Trophoblast cell (in vitro differentiated cells and primary cell): Measurements from ENCODE around the gene RYR1.

Experiments used
- DNase-seq, 2 donors: peaks; one replicate each; pipeline ENCODE4 v3.0.0-alpha.2; 2016
- H2AFZ ChIP-seq: 2 replicates; pipeline ENCODE4 v1.6.1; 2013; ENCODE audit warnings: low read length, moderate library complexity, mild to moderate bottlenecking; ENCODE audit not compliant: insufficient read depth, poor library complexity
- H2AK5ac ChIP-seq: 2 replicates; pipeline ENCODE4 v1.6.1; 2013; ENCODE audit warnings: mild to moderate bottlenecking, low read length
- H2BK120ac ChIP-seq: 2 replicates; pipeline ENCODE4 v1.6.1; 2013; ENCODE audit warnings: low read length, mild to moderate bottlenecking, moderate library complexity; ENCODE audit not compliant: insufficient read depth, poor library complexity
- H2BK12ac ChIP-seq: 2 replicates; pipeline ENCODE4 v1.6.1; 2013; ENCODE audit warnings: mild to moderate bottlenecking, low read length, moderate library complexity
- H2BK5ac ChIP-seq: 2 replicates; pipeline ENCODE4 v1.6.1; 2013; ENCODE audit warnings: low read length, low read depth, moderate library complexity, mild to moderate bottlenecking; ENCODE audit not compliant: poor library complexity
- H3K14ac ChIP-seq: 2 replicates; pipeline ENCODE4 v1.6.1; 2013; ENCODE audit warnings: mild to moderate bottlenecking, low read length
- H3K18ac ChIP-seq: 2 replicates; pipeline ENCODE4 v1.6.1; 2013; ENCODE audit warnings: mild to moderate bottlenecking, low read length
- H3K23ac ChIP-seq: 2 replicates; pipeline ENCODE4 v1.6.1; 2013; ENCODE audit warnings: low read length
- H3K27ac ChIP-seq: 2 replicates; pipeline ENCODE4 v1.5.1; 2013; ENCODE audit warnings: low read depth, mild to moderate bottlenecking, inconsistent platforms, low read length, moderate library complexity
- H3K27me3 ChIP-seq: 2 replicates; pipeline ENCODE4 v1.6.1; 2013; ENCODE audit warnings: inconsistent platforms, mild to moderate bottlenecking, low read length, moderate library complexity; ENCODE audit not compliant: insufficient read depth
- H3K36me3 ChIP-seq, 2 experiments: 1 replicate in 1 of 2; 2 replicates in 1 of 2; pipeline ENCODE4 v1.6.1; 2013; ENCODE audit warnings: low read length in 2 of 2, mild to moderate bottlenecking in 2 of 2, moderate library complexity in 1 of 2; ENCODE audit not compliant: insufficient read depth in 2 of 2, control insufficient read depth in 1 of 2
- H3K4ac ChIP-seq: 2 replicates; pipeline ENCODE4 v1.6.1; 2013; ENCODE audit warnings: low read depth, mild to moderate bottlenecking, low read length, moderate library complexity
- H3K4me1 ChIP-seq, 2 experiments: 1 replicate in 1 of 2; 2 replicates in 1 of 2; pipeline ENCODE4 v1.6.1; 2013; ENCODE audit warnings: low read length in 2 of 2, mild to moderate bottlenecking in 2 of 2, moderate library complexity in 1 of 2; ENCODE audit not compliant: insufficient read depth in 2 of 2, control insufficient read depth in 1 of 2
- H3K4me2 ChIP-seq: 2 replicates; pipeline ENCODE4 v1.6.1; 2013; ENCODE audit warnings: inconsistent platforms, mild to moderate bottlenecking, low read length, moderate library complexity
- H3K4me3 ChIP-seq: 2 replicates; pipeline ENCODE4 v1.5.1; 2013; ENCODE audit warnings: mild to moderate bottlenecking, low read depth, low read length, inconsistent platforms
- H3K79me1 ChIP-seq: one replicate; pipeline ENCODE4 v1.6.1; 2013; ENCODE audit warnings: low read length
- H3K79me2 ChIP-seq: 2 replicates; pipeline ENCODE4 v1.6.1; 2013; ENCODE audit warnings: low read length, mild to moderate bottlenecking; ENCODE audit not compliant: control insufficient read depth, insufficient read depth, poor library complexity
- H3K9ac ChIP-seq: 2 replicates; pipeline ENCODE4 v1.6.1; 2013; ENCODE audit warnings: mild to moderate bottlenecking, low read length
- H3K9me3 ChIP-seq: 2 replicates; pipeline ENCODE4 v1.6.1; 2013; ENCODE audit warnings: low read depth, mild to moderate bottlenecking, control low read depth, inconsistent platforms, low read length; ENCODE audit not compliant: insufficient read depth
- H4K12ac ChIP-seq: 2 replicates; pipeline ENCODE4 v1.6.1; 2013; ENCODE audit warnings: low read depth, mild to moderate bottlenecking, low read length, moderate library complexity
- H4K8ac ChIP-seq: 2 replicates; pipeline ENCODE4 v1.6.1; 2013; ENCODE audit warnings: low read depth, mild to moderate bottlenecking, low read length, moderate library complexity
- H4K91ac ChIP-seq: one replicate; pipeline ENCODE4 v1.6.1; 2013; ENCODE audit warnings: low read depth, mild to moderate bottlenecking, low read length, moderate library complexity
- WGBS: extraction: QIAGEN DNeasy Blood & Tissue Kit; methylation state at CpG from one replicate; pipeline ENCODE4 v1.1.7; 2013; ENCODE audit warnings: missing lambda C conversion rate; ENCODE audit not compliant: insufficient read length, insufficient coverage; ENCODE audit errors: extremely low coverage; 5-methylcytosine and 5-hydroxymethylcytosine counted together

The RYR1 gene

GRCh38 chr19:38527466-38528136 lies 94.1 kb downstream of the RYR1 start:
- H4K12ac ChIP-seq = no peak overlapping the region
- H2BK5ac ChIP-seq = no peak overlapping the region
- H3K14ac ChIP-seq = no peak overlapping the region
- H2BK12ac ChIP-seq = no peak overlapping the region
- DNase-seq = no peak
- no peak overlapping the region for H2BK120ac ChIP-seq
- no peaks in the 10 kb centered on the region for H3K27me3 ChIP-seq
- no peak overlapping the region for H3K9ac ChIP-seq
- no peak overlapping the region for H3K23ac ChIP-seq
- no peak overlapping the region for H3K4me3 ChIP-seq
- H3K27ac ChIP-seq = no peak overlapping the region
- peaks cover 7% of the 10 kb centered on the region for H3K9me3 ChIP-seq
- no peak overlapping the region for H2AK5ac ChIP-seq
- H3K79me2 ChIP-seq = no peaks in the 10 kb centered on the region
- no peaks in the 10 kb centered on the region for H3K79me1 ChIP-seq
- no peak overlapping the region for H3K18ac ChIP-seq
- no peak overlapping the region for H4K8ac ChIP-seq
- no CpG with 5 or more reads among the region's 32 CpGs for WGBS
- H3K4me2 ChIP-seq = no peak overlapping the region
- H3K36me3 ChIP-seq = no peaks in the 10 kb centered on the region
- H3K4me1 ChIP-seq = no peaks in the 10 kb centered on the region
- H3K4ac ChIP-seq = no peak overlapping the region
- no peak overlapping the region for H2AFZ ChIP-seq
- H4K91ac ChIP-seq = no peak overlapping the region

DNA sequence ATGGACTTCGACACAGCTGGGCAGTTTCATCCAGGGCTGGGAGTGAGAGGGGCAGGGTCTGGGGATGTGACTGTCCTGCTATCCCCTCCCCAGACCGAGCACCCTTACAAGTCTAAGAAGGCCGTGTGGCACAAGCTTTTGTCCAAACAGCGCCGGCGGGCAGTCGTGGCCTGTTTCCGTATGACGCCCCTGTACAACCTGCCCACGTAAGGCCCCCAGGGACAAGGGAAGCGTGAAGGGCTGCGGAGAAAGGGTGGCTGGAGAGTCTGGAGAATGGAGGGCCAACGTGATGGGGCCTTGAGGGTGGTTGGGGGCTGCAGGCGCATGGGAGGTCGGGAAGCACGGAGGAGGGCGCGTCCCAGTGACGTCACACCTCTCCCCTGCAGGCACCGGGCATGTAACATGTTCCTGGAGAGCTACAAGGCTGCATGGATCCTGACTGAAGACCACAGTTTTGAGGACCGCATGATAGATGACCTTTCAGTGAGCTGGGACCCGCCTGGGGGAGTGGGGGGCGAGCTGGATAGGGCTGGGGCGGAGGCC lies 94.8 kb downstream of the RYR1 start:
- Histone ChIP-seq H3K9ac (no peak overlapping the region), H4K91ac (no peak overlapping the region), H3K14ac (no peak overlapping the region), H3K9me3 (peaks cover 7% of the 10 kb centered on the region), H3K4me3 (no peak overlapping the region), H3K18ac (no peak overlapping the region), H3K4me1 (no peaks in the 10 kb centered on the region), H2BK12ac (no peak overlapping the region), H3K79me1 (no peaks in the 10 kb centered on the region), H2AK5ac (no peak overlapping the region), H2BK120ac (no peak overlapping the region), H3K79me2 (no peaks in the 10 kb centered on the region), H2AFZ (no peak overlapping the region), H4K8ac (no peak overlapping the region), H3K4me2 (no peak overlapping the region), H4K12ac (no peak overlapping the region), H3K27me3 (no peaks in the 10 kb centered on the region), H3K4ac (no peak overlapping the region), H3K36me3 (no peaks in the 10 kb centered on the region), H3K27ac (no peak overlapping the region), H3K23ac (no peak overlapping the region), H2BK5ac (no peak overlapping the region)
- no CpG with 5 or more reads among the region's 24 CpGs for WGBS
- DNase-seq = no peak

- DNase-seq = no peak
- Histone ChIP-seq H2AK5ac (no peak overlapping the region), H4K8ac (no peak overlapping the region), H3K14ac (no peak overlapping the region), H3K9me3 (peaks cover 7% of the 10 kb centered on the region), H3K79me2 (no peaks in the 10 kb centered on the region), H3K27me3 (no peaks in the 10 kb centered on the region), H2AFZ (no peak overlapping the region), H3K4me3 (no peak overlapping the region), H3K79me1 (no peaks in the 10 kb centered on the region), H3K36me3 (no peaks in the 10 kb centered on the region), H3K4me1 (no peaks in the 10 kb centered on the region), H4K12ac (no peak overlapping the region), H3K18ac (no peak overlapping the region), H3K4ac (no peak overlapping the region), H4K91ac (no peak overlapping the region), H2BK5ac (no peak overlapping the region), H3K9ac (no peak overlapping the region), H3K23ac (no peak overlapping the region), H3K27ac (no peak overlapping the region), H3K4me2 (no peak overlapping the region), H2BK120ac (no peak overlapping the region), H2BK12ac (no peak overlapping the region)
- WGBS = no CpG with 5 or more reads among the region's 6 CpGs
Measured at GRCh38 chr19:38528931-38529330, 95.4 kb downstream of the RYR1 start.

DNA sequence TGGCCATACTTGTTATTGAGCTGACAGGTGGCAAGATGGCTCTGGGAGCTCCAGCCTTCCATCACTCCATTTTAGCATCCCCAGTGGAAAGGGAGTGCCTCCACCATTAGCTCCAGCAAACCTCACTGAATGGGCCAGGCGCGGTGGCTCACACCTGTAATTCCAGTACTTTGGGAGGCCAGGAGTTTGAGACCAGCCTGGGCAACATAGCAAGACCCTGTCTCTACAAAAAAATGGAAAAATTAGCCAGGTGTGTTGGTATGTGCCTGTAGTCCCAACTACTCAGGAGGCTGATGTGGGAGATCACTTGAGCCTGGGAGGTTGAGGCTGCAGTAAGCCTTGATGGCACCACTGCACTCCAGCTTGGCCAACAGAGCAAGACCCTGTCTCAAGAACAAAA lies 98.0 kb downstream of the RYR1 start:
- Histone ChIP-seq H3K27ac (no peak overlapping the region), H2BK5ac (no peak overlapping the region)
- WGBS = no CpG with 5 or more reads among the region's 2 CpGs

More for the DNA sequence above, 98.0 kb downstream of the RYR1 start:
- H3K18ac ChIP-seq = no peak overlapping the region
- H3K4me1 ChIP-seq = no peaks in the 10 kb centered on the region
- H3K9ac ChIP-seq = no peak overlapping the region
- H4K91ac ChIP-seq = no peak overlapping the region
- H3K23ac ChIP-seq = no peak overlapping the region
- no peak overlapping the region for H3K4ac ChIP-seq
- no peaks in the 10 kb centered on the region for H3K36me3 ChIP-seq
- H3K79me2 ChIP-seq = no peaks in the 10 kb centered on the region
- H4K12ac ChIP-seq = no peak overlapping the region
- H4K8ac ChIP-seq = no peak overlapping the region
- peaks cover 15% of the 10 kb centered on the region for H3K9me3 ChIP-seq
- H2AK5ac ChIP-seq = no peak overlapping the region
- no peak overlapping the region for H2BK12ac ChIP-seq
- no peak overlapping the region for H3K14ac ChIP-seq
- H3K27me3 ChIP-seq = no peaks in the 10 kb centered on the region
- H3K4me2 ChIP-seq = no peak overlapping the region
- H2AFZ ChIP-seq = no peak overlapping the region
- H3K4me3 ChIP-seq = no peak overlapping the region
- DNase-seq = no peak
- H2BK120ac ChIP-seq = no peak overlapping the region
- H3K79me1 ChIP-seq = no peaks in the 10 kb centered on the region
